H1 (cell line): Measurements from ENCODE around the gene NR4A1. TPM values are rescaled to one million over a fixed set of nuclear protein-coding genes. Genes with fewer than 3 reads are reported as not detected.
A peak's percentile ranks its signal among the peaks of the same experiment; 100 is the strongest.

Experiments used
- CTCF ChIA-PET: fragments of 300-600 bp; sonication (Branson Sonifier 250); formaldehyde crosslinking; loops from one replicate; lab custom pipeline; 2021; ENCODE audit not compliant: partially characterized antibody; lab: Charles Lee
- POLR2A ChIA-PET: fragments of 300-600 bp; sonication (Branson Sonifier 250); formaldehyde crosslinking; loops from one replicate; lab custom pipeline; 2021; ENCODE audit warnings: inconsistent platforms; ENCODE audit not compliant: partially characterized antibody; lab: Charles Lee
- DNase-seq, 2 experiments: peaks; one replicate each; pipeline versions ENCODE4 v3.0.0 to v3.0.0-alpha.2; 2010 to 2022; ENCODE audit warnings: low spot score in 2 of 2, low read depth in 1 of 2, mixed read lengths in 1 of 2
- FAIRE-seq: peaks from 2 replicates; lab custom pipeline; 2011; peaks lifted over from hg19 to GRCh38; lab: Jason Lieb, UNC
- H2AFZ ChIP-seq: 2 replicates; pipeline ENCODE4 v1.8.1; 2012; ENCODE audit warnings: low read length, inconsistent platforms
- H2AK5ac ChIP-seq: 2 replicates; pipeline ENCODE4 v1.6.1; 2013; ENCODE audit warnings: low read depth, low read length
- H2BK120ac ChIP-seq: replicated peaks from 2 replicates; pipeline ENCODE3; 2013; ENCODE audit warnings: low read depth, low read length, inconsistent platforms
- H2BK12ac ChIP-seq: 2 replicates; pipeline ENCODE4 v1.6.1; 2013; ENCODE audit warnings: low read depth, low read length
- H2BK15ac ChIP-seq: 2 replicates; pipeline ENCODE4 v1.6.1; 2013; ENCODE audit warnings: low read length
- H2BK20ac ChIP-seq: 2 replicates; pipeline ENCODE4 v1.6.1; 2013; ENCODE audit warnings: low read length
- H2BK5ac ChIP-seq: 2 replicates; pipeline ENCODE4 v1.6.1; 2013; ENCODE audit warnings: low read depth, low read length
- H3K14ac ChIP-seq: 2 replicates; pipeline ENCODE4 v1.6.1; 2013; ENCODE audit warnings: inconsistent platforms; ENCODE audit not compliant: insufficient read length
- H3K18ac ChIP-seq: 2 replicates; pipeline ENCODE4 v1.6.1; 2013; ENCODE audit warnings: low read length; ENCODE audit errors: extremely low read depth
- H3K23ac ChIP-seq: 2 replicates; pipeline ENCODE4 v1.6.1; 2013; ENCODE audit warnings: inconsistent platforms; ENCODE audit not compliant: insufficient read length
- H3K23me2 ChIP-seq: 2 replicates; pipeline ENCODE4 v1.6.1; 2013; ENCODE audit warnings: low read depth, low read length
- H3K27ac ChIP-seq: 2 replicates; pipeline ENCODE4 v1.6.1; 2011; ENCODE audit warnings: low read depth, low read length, inconsistent platforms
- H3K27me3 ChIP-seq, 4 experiments: replicated peaks in 1 of 4; 1 replicate in 1 of 4; 2 replicates in 3 of 4; pipeline versions ENCODE4 v1.6.1 to v1.8.1; 2011 to 2013; ENCODE audit warnings: low read length in 3 of 4, mild to moderate bottlenecking in 3 of 4, inconsistent platforms in 2 of 4, mixed read lengths in 2 of 4, moderate library complexity in 1 of 4; ENCODE audit not compliant: control insufficient read depth in 3 of 4, insufficient read depth in 3 of 4; ENCODE audit errors: extremely low read depth in 1 of 4
- H3K36me3 ChIP-seq, 4 experiments: 2 replicates each; pipeline versions ENCODE4 v1.6.1 to v1.8.1; 2011 to 2013; ENCODE audit warnings: mild to moderate bottlenecking in 4 of 4, low read length in 3 of 4, moderate library complexity in 2 of 4, control low read depth in 1 of 4, inconsistent platforms in 1 of 4; ENCODE audit not compliant: insufficient read depth in 4 of 4, control insufficient read depth in 2 of 4
- H3K4ac ChIP-seq: replicated peaks from 2 replicates; pipeline ENCODE3; 2013; ENCODE audit warnings: low read length, low read depth, mixed read lengths, inconsistent platforms; ENCODE audit not compliant: insufficient read length
- H3K4me1 ChIP-seq, 4 experiments: replicated peaks in 1 of 4; 1 replicate in 1 of 4; 2 replicates in 3 of 4; pipeline versions ENCODE4 v1.6.1 to v1.8.1; 2011 to 2013; ENCODE audit warnings: low read length in 3 of 4, inconsistent platforms in 2 of 4, mixed read lengths in 1 of 4; ENCODE audit not compliant: insufficient read depth in 4 of 4, control insufficient read depth in 3 of 4
- H3K4me2 ChIP-seq, 2 experiments: 2 replicates each; pipeline versions ENCODE4 v1.6.1 to v1.8.1; 2011 to 2013; ENCODE audit warnings: low read depth in 2 of 2, low read length in 2 of 2, control low read depth in 1 of 2, inconsistent platforms in 1 of 2, mild to moderate bottlenecking in 1 of 2; ENCODE audit not compliant: insufficient read depth in 1 of 2
- H3K4me3 ChIP-seq, 4 experiments: fragments of 200-600, 300-600 bp in 1 of 4; sonication (generic), shearing (Covaris generic), sonication (Bioruptor Twin) in 1 of 4; 2 replicates each; pipeline versions ENCODE4 v1.5.1 to v1.8.1; 2011 to 2016; ENCODE audit warnings: low read length in 4 of 4, low read depth in 3 of 4, control low read depth in 2 of 4, inconsistent platforms in 2 of 4, mild to moderate bottlenecking in 2 of 4, mixed read lengths in 1 of 4, moderate library complexity in 1 of 4; ENCODE audit not compliant: insufficient read depth in 2 of 4; ENCODE audit errors: extremely low read depth in 1 of 4
- H3K56ac ChIP-seq: replicated peaks from 2 replicates; pipeline ENCODE3; 2013; ENCODE audit warnings: low read depth, mild to moderate bottlenecking, mixed read lengths, low read length, inconsistent platforms; ENCODE audit not compliant: insufficient read length
- H3K79me1 ChIP-seq: 2 replicates; pipeline ENCODE4 v1.6.1; 2013; ENCODE audit warnings: low read depth, low read length, control low read depth
- H3K79me2 ChIP-seq, 2 experiments: 2 replicates each; pipeline versions ENCODE4 v1.6.1 to v1.8.1; 2012 to 2013; ENCODE audit warnings: low read length in 2 of 2, mild to moderate bottlenecking in 2 of 2, inconsistent platforms in 1 of 2; ENCODE audit not compliant: insufficient read depth in 2 of 2, control insufficient read depth in 1 of 2
- H3K9ac ChIP-seq, 4 experiments: replicated peaks in 1 of 4; 1 replicate in 1 of 4; 2 replicates in 3 of 4; pipeline versions ENCODE4 v1.6.1 to v1.8.1; 2011 to 2013; ENCODE audit warnings: low read depth in 3 of 4, low read length in 3 of 4, control low read depth in 2 of 4, mild to moderate bottlenecking in 2 of 4, moderate library complexity in 2 of 4, inconsistent platforms in 1 of 4; ENCODE audit errors: extremely low read depth in 1 of 4
- H3K9me3 ChIP-seq, 2 experiments: 2 replicates each; pipeline versions ENCODE4 v1.6.1 to v1.8.1; 2012 to 2013; ENCODE audit warnings: mild to moderate bottlenecking in 2 of 2, moderate library complexity in 2 of 2, control low read depth in 1 of 2, inconsistent platforms in 1 of 2, low read depth in 1 of 2, low read length in 1 of 2, mixed read lengths in 1 of 2; ENCODE audit not compliant: insufficient read depth in 2 of 2
- H4K20me1 ChIP-seq, 2 experiments: replicated peaks in 1 of 2; 2 replicates each; pipeline versions ENCODE3 to v1.8.1; 2011 to 2013; ENCODE audit warnings: inconsistent platforms in 2 of 2, low read length in 2 of 2, mild to moderate bottlenecking in 1 of 2; ENCODE audit not compliant: insufficient read depth in 2 of 2, control insufficient read depth in 1 of 2
- H4K5ac ChIP-seq: 2 replicates; pipeline ENCODE4 v1.6.1; 2013; ENCODE audit warnings: low read length, low read depth, mixed read lengths, inconsistent platforms; ENCODE audit not compliant: insufficient read length
- H4K8ac ChIP-seq: 2 replicates; pipeline ENCODE4 v1.8.0; 2013; ENCODE audit warnings: mild to moderate bottlenecking, moderate library complexity, low read length, inconsistent platforms; ENCODE audit not compliant: insufficient read depth; ENCODE audit errors: extremely low read depth
- H4K91ac ChIP-seq: replicated peaks from 2 replicates; pipeline ENCODE3; 2013; ENCODE audit warnings: low read length, mixed read lengths, inconsistent platforms; ENCODE audit not compliant: insufficient read length
- ASH2L ChIP-seq: fragments of 200-600, 300-600 bp; sonication (generic); IDR thresholded peaks from one replicate; pipeline ENCODE4 v1.7.1; 2017; ENCODE audit warnings: low read length
- BACH1 ChIP-seq: IDR thresholded peaks from 2 replicates; pipeline ENCODE4 v1.6.1; 2012; ENCODE audit warnings: low read length, improper control_type of control experiment
- CREB1 ChIP-seq: IDR thresholded peaks from 2 replicates; pipeline ENCODE4 v1.6.1; 2012; ENCODE audit warnings: inconsistent platforms
- EP300 ChIP-seq, 2 experiments: IDR thresholded peaks; 1 replicate in 1 of 2; 2 replicates in 1 of 2; pipeline ENCODE4 v1.6.1; 2011 to 2012; ENCODE audit warnings: low read depth in 2 of 2, low read length in 2 of 2, mild to moderate bottlenecking in 2 of 2, borderline replicate concordance in 1 of 2, inconsistent platforms in 1 of 2, moderate library complexity in 1 of 2
- KDM1A ChIP-seq: fragments of 200-600, 300-600 bp; sonication (generic); IDR thresholded peaks from 2 replicates; pipeline ENCODE4 v1.7.1; 2016; ENCODE audit warnings: mild to moderate bottlenecking, low read length, borderline replicate concordance
- MAFK ChIP-seq: IDR thresholded peaks from 2 replicates; pipeline ENCODE4 v1.6.1; 2012; ENCODE audit warnings: low read depth, mild to moderate bottlenecking, improper control_type of control experiment, low read length
- NANOG ChIP-seq: IDR thresholded peaks from 2 replicates; pipeline ENCODE4 v1.6.1; 2011; ENCODE audit warnings: low read length, low read depth, mild to moderate bottlenecking, inconsistent platforms; ENCODE audit not compliant: insufficient read depth, poor library complexity, severe bottlenecking
- PHF8 ChIP-seq: fragments of 200-600 bp; sonication (generic); conservative IDR thresholded peaks from 2 replicates; pipeline ENCODE4 v1.7.1; 2012; ENCODE audit warnings: low read depth, mild to moderate bottlenecking, inconsistent platforms, low read length, moderate library complexity
- SIX5 ChIP-seq: IDR thresholded peaks from 2 replicates; pipeline ENCODE4 v1.6.1; 2011; ENCODE audit warnings: mild to moderate bottlenecking, low read depth, low read length
- SRF ChIP-seq: IDR thresholded peaks from 2 replicates; pipeline ENCODE4 v1.6.1; 2011; ENCODE audit warnings: mild to moderate bottlenecking, low read depth, low read length, moderate library complexity
- TBP ChIP-seq: IDR thresholded peaks from 2 replicates; pipeline ENCODE4 v1.6.1; 2011; ENCODE audit warnings: low read depth, low read length, improper control_type of control experiment
- ZNF274 ChIP-seq: IDR thresholded peaks from 2 replicates; pipeline ENCODE4 v1.7.0; 2012; ENCODE audit warnings: low read length, borderline replicate concordance; ENCODE audit errors: extremely low read depth
- WGBS, 2 experiments: shearing (Covaris generic) in 1 of 2; methylation state at CpG; one replicate each; pipeline versions ENCODE4 v1.1.6 to v1.1.7; 2013 to 2015; ENCODE audit warnings: low lambda C conversion rate in 2 of 2, mixed read lengths in 2 of 2, inconsistent platforms in 1 of 2, low coverage in 1 of 2, missing lambda C conversion rate in 1 of 2; ENCODE audit not compliant: insufficient replicate concordance in 2 of 2, insufficient coverage in 1 of 2, insufficient read length in 1 of 2; ENCODE audit errors: extremely low coverage in 1 of 2, missing lambda C conversion rate in 1 of 2; 5-methylcytosine and 5-hydroxymethylcytosine counted together
- polyA plus RNA-seq, 7 experiments: library from polyadenylated mRNA; depleted of rRNA in 3 of 7; stranded (reverse) in 5 of 7; unstranded in 2 of 7; fragments of >200 nt in 5 of 7; fragments of 200-250 nt in 2 of 7; gene quantifications; 1 replicate in 5 of 7; 2 replicates in 1 of 7; 4 replicates in 1 of 7; pipeline versions ENCODE4 v1.2.1 to v1.2.3, GENCODE V29; 2011 to 2013; ENCODE audit warnings: missing spikeins in 2 of 7, mixed read lengths in 2 of 7
- total RNA-seq: library from RNA; stranded (reverse); fragmentation: NEBNext Ultra II Directional; extraction: Animal tissue kit (Norgen Biotek cat#: 25700); gene quantifications from 2 replicates; pipeline ENCODE4 v1.2.1, GENCODE V29; 2021

Gene NR4A1
- total and polyA plus RNA-seq, 2 of the 8 experiments (the other 6 are each of a cell fraction or from before 2014, with no cell fraction given), result 18.7 to 23.3 TPM

DNA sequence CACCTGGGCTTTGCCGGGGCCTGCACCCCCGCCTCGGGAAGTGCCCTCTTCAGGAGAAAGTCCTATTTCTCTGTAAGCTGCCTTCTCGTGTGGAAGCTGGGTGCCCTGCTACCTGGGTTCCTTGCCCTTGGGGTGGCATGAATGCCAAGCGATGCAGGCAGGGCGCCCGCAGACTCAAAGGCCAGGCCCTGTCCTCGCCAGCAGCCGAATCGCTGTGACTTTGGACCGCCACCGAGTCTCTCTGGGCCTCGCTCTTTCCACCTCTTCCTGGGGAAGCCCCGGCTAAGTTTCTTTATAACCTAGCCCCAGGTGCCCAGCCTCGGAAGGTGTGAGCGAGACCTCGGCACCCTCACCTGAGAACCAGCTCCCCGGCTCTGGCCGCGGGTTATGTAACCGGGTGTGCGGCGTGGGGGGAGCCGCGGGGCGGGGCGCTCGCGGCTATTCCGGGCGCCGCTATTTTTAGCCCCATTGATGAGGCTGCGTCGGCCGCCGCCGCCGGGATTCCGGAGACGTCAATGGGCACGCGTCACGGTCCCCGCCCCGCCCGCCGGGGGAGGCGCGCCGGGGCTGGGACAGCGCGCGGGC, 14.6 kb upstream of the NR4A1 start:
- Histone ChIP-seq H4K8ac (peak overlapping the region; percentile 72; the same call in 1 of the 2 replicates), H3K36me3 (no peaks in the 10 kb centered on the region), H3K27me3 (peaks cover 2 to 32% (median 22%) of the 10 kb centered on the region in 4 experiments; a peak in 6 of 7 replicates), H3K4me1 (peaks cover 4 to 10% (median 6%) of the 10 kb centered on the region in 4 experiments; a peak in 6 of 7 replicates), H2AFZ (no peak overlapping the region; the same call in 1 of the 2 replicates), H3K18ac (peak overlapping the region; percentile 4; the same call in 1 of the 2 replicates), H3K79me2 (peaks cover 0 to 24% of the 10 kb centered on the region in 2 experiments; a peak in 3 of 4 replicates), H2BK5ac (0 out of 2 replicates have a peak overlapping the region, but pooled peaks have one; percentile 52), H3K23me2 (peaks cover 2% of the 10 kb centered on the region; the same call in 1 of the 2 replicates), H3K79me1 (peaks cover 4% of the 10 kb centered on the region; the same call in 1 of the 2 replicates), H3K23ac (no peak overlapping the region), H2BK120ac (no peak overlapping the region), H2AK5ac (peak overlapping the region; percentile 48; the same call in 1 of the 2 replicates), H4K5ac (no peak overlapping the region), H3K9me3 (no peaks in the 10 kb centered on the region), H4K20me1 (peaks cover 2 to 7% of the 10 kb centered on the region in 2 experiments), H3K4me2 (peak overlapping the region; percentile 67 to 68), H2BK20ac (no peak overlapping the region), H3K14ac (no peak overlapping the region), H2BK15ac (peak overlapping the region; percentile 46; the same call in 1 of the 2 replicates), H3K27ac (no peak overlapping the region), H3K4me3 (peak overlapping the region; percentile 44 to 63 (median 52)), H4K91ac (peak overlapping the region; percentile 69), H3K56ac (peak overlapping the region; percentile 3), H3K4ac (no peak overlapping the region), H3K9ac (peak overlapping the region in 3 of 4 experiments; percentile 3 to 36 (median 34); a peak in 3 of 7 replicates), H2BK12ac (peak overlapping the region; percentile 94; the same call in 1 of the 2 replicates)
- CTCF ChIA-PET, result interaction anchor here (1.1 to 15.8 kb wide), 5 partner anchors 11 to 85 kb away, joined by 3 to 294 read pairs (median 4); no protein-coding TSS in a partner anchor
- POLR2A ChIA-PET, result interaction anchor here (0.8 to 6.6 kb wide), 9 partner anchors 8 to 86 kb away, joined by 3 to 56 read pairs (median 5); partner anchors contain the start of genes ATG101 and NR4A1
- FAIRE-seq (no peak), DNase-seq (peak in 1 of 2 experiments; percentile 78)
- 29% methylated on average over 23 of the region's 53 CpGs; no CpG with 5 or more reads in 1 of the 2 experiments for WGBS, 2 experiments
- TF ChIP-seq TBP (peak; percentile 36; the same call in 1 of the 2 replicates), MAFK (no peak), BACH1 (no peak), ZNF274 (no peak), SIX5 (no peak), EP300 (IDR thresholded peaks at IDR 0.05; ENCODE audit: borderline replicate concordance in 1 of 2, low read depth in 2 of 2, low read length in 2 of 2) (peak in 1 of 2 experiments; percentile 45; a peak in 1 of 3 replicates), PHF8 (no peak), ASH2L (peak; percentile 47), NANOG (peak; percentile 15), CREB1 (peak; percentile 87), KDM1A (peak; percentile 82; the same call in 1 of the 2 replicates), SRF (no peak)
